GM06990 (cell line): ENCODE measurements around the gene PRR7.

Experiments used
- DNase-seq: peaks from one replicate; pipeline ENCODE4 v3.0.0-alpha.2; 2011; ENCODE audit not compliant: insufficient read length; ENCODE audit errors: extremely low read depth
- H3K27me3 ChIP-seq: replicated peaks from 2 replicates; pipeline ENCODE4 v1.6.0; 2011; ENCODE audit warnings: low read length; ENCODE audit not compliant: control insufficient read depth, insufficient read depth
- H3K36me3 ChIP-seq: 2 replicates; pipeline ENCODE4 v1.5.1; 2011; ENCODE audit warnings: low read length; ENCODE audit not compliant: control insufficient read depth, insufficient read depth
- H3K4me3 ChIP-seq: replicated peaks from 2 replicates; pipeline ENCODE4 v1.5.1; 2011; ENCODE audit warnings: low read depth, mild to moderate bottlenecking, control low read depth, low read length
- CTCF ChIP-seq: IDR thresholded peaks from 2 replicates; pipeline ENCODE4 v1.5.1; 2011; ENCODE audit warnings: low read length, control low read depth, mild to moderate bottlenecking, inconsistent platforms; ENCODE audit not compliant: insufficient read depth, poor library complexity, severe bottlenecking

The PRR7 gene

GRCh38 chr5:177469750-177470525 lies 23.3 kb downstream of the PRR7 start:
- DNase-seq: no peak
- Histone ChIP-seq H3K36me3 (no peaks in the 10 kb centered on the region), H3K4me3 (no peak overlapping the region), H3K27me3 (no peaks in the 10 kb centered on the region; the same call in none of the 2 replicates)
- TF ChIP-seq CTCF: no peak

DNA sequence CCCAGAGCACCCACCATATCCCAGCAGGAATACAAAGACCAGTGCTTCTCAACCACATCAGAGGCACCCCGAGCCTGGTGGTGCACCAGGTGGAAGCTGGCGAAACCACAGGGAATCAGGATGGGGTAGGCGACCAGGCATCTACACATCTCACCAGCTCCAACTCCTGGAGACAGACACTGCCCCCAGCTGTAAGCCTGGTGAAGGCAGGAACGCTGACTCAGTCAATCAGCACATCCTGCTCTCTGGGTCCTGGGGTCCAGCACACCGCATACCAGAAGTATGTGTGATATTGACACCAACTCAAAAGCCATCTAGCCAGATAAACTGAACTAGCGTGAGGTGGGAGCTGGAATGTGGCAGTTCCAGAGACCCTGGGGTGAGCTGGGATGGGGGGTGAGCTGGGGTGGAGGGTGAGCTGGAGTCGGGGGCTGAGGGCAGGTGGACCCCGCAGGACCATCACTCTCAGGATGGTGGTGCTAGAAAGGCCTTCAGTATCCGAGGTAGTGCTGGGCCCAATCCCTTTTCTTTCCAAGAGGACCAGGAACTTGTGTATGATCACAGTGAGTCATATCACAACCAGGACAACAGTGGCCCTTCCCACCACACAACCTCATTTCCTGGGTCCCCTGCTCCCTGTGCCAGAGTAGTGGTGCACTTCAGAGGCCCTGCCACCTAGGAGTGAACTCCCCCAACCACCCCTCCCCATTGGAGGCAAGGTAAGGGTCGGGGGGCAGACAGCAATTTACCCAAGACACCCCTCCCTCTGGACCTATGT lies 24.3 kb downstream of the PRR7 start:
- no peaks in the 10 kb centered on the region for H3K36me3 ChIP-seq
- no peak overlapping the region for H3K4me3 ChIP-seq
- TF ChIP-seq CTCF: no peak

DNA sequence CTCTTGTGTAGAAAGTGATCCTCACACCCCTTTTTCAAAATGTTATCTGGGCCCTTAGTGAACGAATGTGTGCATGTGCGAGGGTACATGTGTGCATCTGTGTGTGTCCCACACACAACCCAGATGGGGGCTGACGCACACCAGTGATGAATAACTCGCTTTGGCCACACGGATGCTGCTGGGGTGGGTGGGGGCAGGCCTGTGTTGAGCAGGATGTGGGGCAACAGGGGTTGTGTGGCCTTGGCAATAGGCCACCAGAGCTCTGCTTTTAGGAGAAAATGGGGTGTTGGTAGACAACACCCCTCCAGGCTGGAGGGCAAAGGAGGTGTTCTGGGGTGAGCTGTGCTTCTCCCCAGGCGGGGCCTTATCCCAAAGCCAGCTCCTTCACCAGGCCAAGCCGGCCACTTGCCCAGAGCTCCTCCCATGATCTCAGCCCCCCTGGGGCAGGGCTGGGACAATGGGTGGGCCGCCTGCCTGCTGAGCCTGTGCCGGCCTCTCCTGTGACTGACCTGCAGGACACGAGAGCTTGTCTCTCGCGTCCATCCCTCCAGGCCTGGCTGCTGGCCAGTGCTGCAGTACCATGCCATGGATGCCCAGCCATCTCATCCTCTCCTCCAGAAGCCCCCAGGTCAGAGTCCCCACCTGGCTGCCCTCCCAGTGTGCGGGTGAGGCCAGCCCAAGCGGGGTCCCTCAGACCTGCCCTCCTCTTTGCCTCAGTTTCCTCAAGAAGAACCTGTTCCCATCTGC lies 25.2 kb downstream of the PRR7 start:
- no peak for DNase-seq

More for the DNA sequence above, 24.3 kb downstream of the PRR7 start:
- DNase-seq: no peak
- no peaks in the 10 kb centered on the region; the same call in none of the 2 replicates for H3K27me3 ChIP-seq

DNA sequence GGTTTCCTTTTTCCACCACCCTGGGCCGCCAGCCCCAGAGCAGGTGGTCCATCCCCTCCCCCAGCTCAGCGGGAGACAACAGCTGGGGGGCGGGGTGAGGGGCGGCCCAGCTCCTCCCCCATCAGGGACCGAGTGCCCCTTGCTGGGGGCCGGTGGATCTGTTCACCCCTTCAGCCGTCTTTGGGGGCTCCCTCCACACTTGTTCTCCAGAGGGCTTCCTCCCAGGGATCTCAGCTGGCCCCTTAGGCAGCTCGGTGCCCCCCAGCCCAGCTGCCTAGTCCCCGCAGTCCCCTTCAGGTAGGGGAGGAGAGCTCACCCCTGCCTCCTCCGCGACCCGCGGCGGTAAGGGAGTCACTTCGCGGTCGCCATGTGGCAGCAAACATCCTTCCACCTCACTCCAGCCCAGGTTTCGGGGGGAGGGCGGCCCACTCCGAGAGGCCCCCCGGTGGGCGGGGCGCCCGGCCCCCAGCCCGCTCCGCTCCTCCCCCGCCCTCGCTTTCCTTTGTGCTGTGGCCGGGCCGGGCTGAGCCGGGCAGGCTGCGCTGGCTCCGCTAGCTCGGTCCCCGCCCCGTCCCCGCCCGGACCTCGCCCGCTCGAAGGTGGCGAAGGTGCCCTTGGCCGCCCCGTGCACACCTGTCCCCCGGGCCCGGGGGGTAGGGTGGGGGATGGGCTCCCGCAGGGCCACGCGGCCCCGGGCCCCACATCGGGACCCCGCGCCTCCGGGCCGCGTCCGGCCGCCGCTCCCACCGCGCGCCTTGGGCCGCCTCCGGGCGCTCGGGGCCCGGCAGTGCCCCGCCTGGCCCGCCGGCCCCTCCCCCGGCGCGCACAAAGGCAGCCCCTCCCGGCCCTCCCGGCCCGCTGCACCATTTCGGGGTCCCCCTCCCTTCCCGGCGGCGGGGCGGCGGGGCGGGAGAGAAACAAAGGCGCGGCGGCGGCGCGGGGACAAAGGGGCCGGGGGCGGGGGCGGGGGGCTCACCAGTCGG lies 26.1 kb downstream of the PRR7 start:
- H3K27me3 ChIP-seq: no peaks in the 10 kb centered on the region; the same call in 1 of the 2 replicates
- peak overlapping the region; percentile 62 for H3K4me3 ChIP-seq
- peak; percentile 81 for DNase-seq
- no peaks in the 10 kb centered on the region for H3K36me3 ChIP-seq
- TF ChIP-seq CTCF: no peak

More for the DNA sequence above, 25.2 kb downstream of the PRR7 start:
- TF ChIP-seq CTCF: no peak
- H3K4me3 ChIP-seq: peak overlapping the region; percentile 62
- no peaks in the 10 kb centered on the region for H3K36me3 ChIP-seq
- no peaks in the 10 kb centered on the region; the same call in none of the 2 replicates for H3K27me3 ChIP-seq

DNA sequence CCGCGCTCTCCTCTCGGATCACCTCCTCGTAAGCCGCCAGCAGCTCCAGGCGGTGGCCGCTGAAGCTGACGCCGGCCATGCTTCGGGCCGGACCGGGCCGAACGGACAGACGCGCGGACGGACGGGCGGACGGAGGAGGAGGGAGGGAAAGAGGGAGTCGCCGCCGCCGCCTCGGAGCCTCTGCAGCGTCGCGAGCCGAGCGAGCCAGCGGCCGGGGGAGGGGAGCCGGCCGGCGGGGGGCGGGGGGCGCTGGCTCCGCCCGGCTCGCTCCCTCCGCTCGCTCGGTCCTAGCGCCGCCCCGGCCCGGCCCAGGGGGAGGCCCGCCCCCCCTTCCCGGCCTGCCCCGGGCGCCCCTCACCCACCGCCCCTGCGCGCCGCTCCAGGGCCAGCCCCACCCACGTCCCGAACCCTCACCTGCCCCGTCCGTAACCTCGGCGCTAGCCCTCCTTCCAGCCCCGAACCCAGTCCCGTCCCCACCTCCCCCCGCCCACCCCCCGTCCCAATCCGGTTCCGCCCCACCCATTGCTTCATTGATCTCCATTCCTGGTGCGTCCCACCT lies 26.9 kb downstream of the PRR7 start, which contains the start of gene DBN1:
DBN1 (minus strand) TSS at position 192 of the 559 bp plus-strand sequence; CDS start at position 79, 113 bp downstream.
- no peak for TF ChIP-seq CTCF
- Histone ChIP-seq H3K4me3 (peak within 1 kb of the TSS; percentile 62), H3K27me3 (no peaks in the 10 kb centered on the region; the same call in 1 of the 2 replicates), H3K36me3 (no peaks in the 10 kb centered on the region)
- DNase-seq: peak; percentile 61
